Neural cell (in vitro differentiated cells): ENCODE measurements around the gene ZNF394.

Source experiments
- EZH2 ChIP-seq: fragments of 200-600, 300-800 bp; shearing (Covaris generic), sonication (generic); IDR thresholded peaks from 2 replicates; pipeline ENCODE4 v1.6.1; 2014; ENCODE audit warnings: antibody characterized with exemption, low read length, borderline replicate concordance, mild to moderate bottlenecking; ENCODE audit not compliant: insufficient read depth, poor library complexity, severe bottlenecking
- POLR2AphosphoS5 ChIP-seq: IDR thresholded peaks from 2 replicates; pipeline ENCODE4 v1.6.1; 2012
- SMC3 ChIP-seq: fragments of 450-650 bp; conservative IDR thresholded peaks from 2 replicates; pipeline ENCODE4 v1.6.1; 2014; ENCODE audit warnings: antibody characterized with exemption, mild to moderate bottlenecking, moderate library complexity; ENCODE audit not compliant: poor library complexity
- TF ChIP-seq, protein P1 (sequence below): fragments of 450-650 bp; IDR thresholded peaks from 2 replicates; pipeline ENCODE4 v1.5.1; 2014; ENCODE audit warnings: antibody characterized with exemption, mild to moderate bottlenecking, moderate library complexity; ENCODE audit not compliant: poor library complexity, severe bottlenecking
- TF ChIP-seq, protein P2 (sequence below): IDR thresholded peaks from 2 replicates; pipeline ENCODE4 v1.6.1; 2012; ENCODE audit warnings: borderline replicate concordance

DNA sequence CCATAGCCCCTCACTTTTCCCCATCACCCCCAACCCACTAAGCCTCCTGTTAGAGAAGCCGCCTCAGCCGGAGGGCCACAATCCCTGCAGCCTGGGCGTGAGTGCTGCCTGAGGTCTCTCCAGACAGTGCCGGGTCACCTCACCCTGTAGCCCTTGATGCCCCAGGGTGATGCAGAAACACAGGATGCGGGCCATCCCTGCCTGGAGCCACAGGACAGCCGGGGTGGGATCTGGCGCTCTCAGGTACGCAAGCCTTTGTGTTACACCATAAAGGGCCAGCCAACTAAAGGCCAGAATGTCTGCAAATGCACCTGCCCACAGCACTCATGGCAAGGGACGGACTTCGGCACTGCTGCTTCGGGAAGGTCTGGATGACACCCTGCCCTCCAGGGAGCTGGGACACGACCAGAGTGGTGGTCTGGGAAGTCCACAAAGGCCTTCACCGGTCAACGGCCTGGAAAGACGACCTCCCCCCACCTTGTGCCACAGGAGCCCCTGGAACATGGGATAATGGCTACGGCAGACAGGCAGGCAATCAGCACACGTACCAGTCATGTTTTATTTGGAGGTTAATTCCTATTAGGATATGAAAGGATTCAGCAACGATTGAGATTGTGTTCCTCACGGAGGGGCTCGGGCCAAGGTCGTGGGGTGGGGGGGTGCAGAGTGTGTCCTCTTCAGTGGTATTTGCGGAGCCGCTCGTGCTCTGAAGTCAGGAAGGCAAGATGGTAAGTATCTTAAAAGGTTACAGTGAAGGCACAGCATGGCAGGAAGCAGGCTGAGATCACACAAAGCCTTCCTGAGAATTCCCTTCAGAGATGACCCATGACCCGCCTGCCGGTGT lies 42.2 kb downstream of the ZNF394 start:
- TF ChIP-seq, protein P1, sequence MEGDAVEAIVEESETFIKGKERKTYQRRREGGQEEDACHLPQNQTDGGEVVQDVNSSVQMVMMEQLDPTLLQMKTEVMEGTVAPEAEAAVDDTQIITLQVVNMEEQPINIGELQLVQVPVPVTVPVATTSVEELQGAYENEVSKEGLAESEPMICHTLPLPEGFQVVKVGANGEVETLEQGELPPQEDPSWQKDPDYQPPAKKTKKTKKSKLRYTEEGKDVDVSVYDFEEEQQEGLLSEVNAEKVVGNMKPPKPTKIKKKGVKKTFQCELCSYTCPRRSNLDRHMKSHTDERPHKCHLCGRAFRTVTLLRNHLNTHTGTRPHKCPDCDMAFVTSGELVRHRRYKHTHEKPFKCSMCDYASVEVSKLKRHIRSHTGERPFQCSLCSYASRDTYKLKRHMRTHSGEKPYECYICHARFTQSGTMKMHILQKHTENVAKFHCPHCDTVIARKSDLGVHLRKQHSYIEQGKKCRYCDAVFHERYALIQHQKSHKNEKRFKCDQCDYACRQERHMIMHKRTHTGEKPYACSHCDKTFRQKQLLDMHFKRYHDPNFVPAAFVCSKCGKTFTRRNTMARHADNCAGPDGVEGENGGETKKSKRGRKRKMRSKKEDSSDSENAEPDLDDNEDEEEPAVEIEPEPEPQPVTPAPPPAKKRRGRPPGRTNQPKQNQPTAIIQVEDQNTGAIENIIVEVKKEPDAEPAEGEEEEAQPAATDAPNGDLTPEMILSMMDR, result no peak
- TF ChIP-seq POLR2AphosphoS5 (no peak), EZH2 (no peak), SMC3 (no peak)
- TF ChIP-seq, protein P2, sequence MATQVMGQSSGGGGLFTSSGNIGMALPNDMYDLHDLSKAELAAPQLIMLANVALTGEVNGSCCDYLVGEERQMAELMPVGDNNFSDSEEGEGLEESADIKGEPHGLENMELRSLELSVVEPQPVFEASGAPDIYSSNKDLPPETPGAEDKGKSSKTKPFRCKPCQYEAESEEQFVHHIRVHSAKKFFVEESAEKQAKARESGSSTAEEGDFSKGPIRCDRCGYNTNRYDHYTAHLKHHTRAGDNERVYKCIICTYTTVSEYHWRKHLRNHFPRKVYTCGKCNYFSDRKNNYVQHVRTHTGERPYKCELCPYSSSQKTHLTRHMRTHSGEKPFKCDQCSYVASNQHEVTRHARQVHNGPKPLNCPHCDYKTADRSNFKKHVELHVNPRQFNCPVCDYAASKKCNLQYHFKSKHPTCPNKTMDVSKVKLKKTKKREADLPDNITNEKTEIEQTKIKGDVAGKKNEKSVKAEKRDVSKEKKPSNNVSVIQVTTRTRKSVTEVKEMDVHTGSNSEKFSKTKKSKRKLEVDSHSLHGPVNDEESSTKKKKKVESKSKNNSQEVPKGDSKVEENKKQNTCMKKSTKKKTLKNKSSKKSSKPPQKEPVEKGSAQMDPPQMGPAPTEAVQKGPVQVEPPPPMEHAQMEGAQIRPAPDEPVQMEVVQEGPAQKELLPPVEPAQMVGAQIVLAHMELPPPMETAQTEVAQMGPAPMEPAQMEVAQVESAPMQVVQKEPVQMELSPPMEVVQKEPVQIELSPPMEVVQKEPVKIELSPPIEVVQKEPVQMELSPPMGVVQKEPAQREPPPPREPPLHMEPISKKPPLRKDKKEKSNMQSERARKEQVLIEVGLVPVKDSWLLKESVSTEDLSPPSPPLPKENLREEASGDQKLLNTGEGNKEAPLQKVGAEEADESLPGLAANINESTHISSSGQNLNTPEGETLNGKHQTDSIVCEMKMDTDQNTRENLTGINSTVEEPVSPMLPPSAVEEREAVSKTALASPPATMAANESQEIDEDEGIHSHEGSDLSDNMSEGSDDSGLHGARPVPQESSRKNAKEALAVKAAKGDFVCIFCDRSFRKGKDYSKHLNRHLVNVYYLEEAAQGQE, result no peak
